ENCODE results near the gene TTC3.

Gene TTC3

GRCh38 chr21:37159053-37159776, 86.2 kb downstream of the TTC3 start:
- DNase-seq: no peak

GRCh38 chr21:37159949-37160348, 86.9 kb downstream of the TTC3 start:
- no peak for DNase-seq

- no peak for DNase-seq
Observed at GRCh38 chr21:37164742-37165141, 91.7 kb downstream of the TTC3 start.

GRCh38 chr21:37165586-37165985, 92.5 kb downstream of the TTC3 start:
- no peak for DNase-seq

GRCh38 chr21:37166733-37167132, 93.7 kb downstream of the TTC3 start:
- no peak for DNase-seq

- DNase-seq: no peak
Observed at GRCh38 chr21:37168666-37169065, 95.6 kb downstream of the TTC3 start.

- no peak for DNase-seq
Observed at GRCh38 chr21:37172646-37173045, 99.6 kb downstream of the TTC3 start.

GRCh38 chr21:37176716-37177115, 103.7 kb downstream of the TTC3 start:
- DNase-seq: no peak

- no peak for DNase-seq
Observed at GRCh38 chr21:37181059-37181458, 108.0 kb downstream of the TTC3 start.

- DNase-seq: no peak
Observed at GRCh38 chr21:37182222-37182621, 109.2 kb downstream of the TTC3 start.

GRCh38 chr21:37183749-37184148, 110.7 kb downstream of the TTC3 start:
- no peak for DNase-seq

- DNase-seq: no peak
Observed at GRCh38 chr21:37184784-37185593, 111.9 kb downstream of the TTC3 start.

- no peak for DNase-seq
Observed at GRCh38 chr21:37186983-37187382, 113.9 kb downstream of the TTC3 start.

GRCh38 chr21:37188825-37189224, 115.8 kb downstream of the TTC3 start:
- no peak for DNase-seq

GRCh38 chr21:37192019-37192418, 119.0 kb downstream of the TTC3 start:
- DNase-seq: no peak

- no peak for DNase-seq
Observed at GRCh38 chr21:37193006-37193405, 120.0 kb downstream of the TTC3 start.

- no peak for DNase-seq
Observed at GRCh38 chr21:37193676-37194075, 120.6 kb downstream of the TTC3 start.

GRCh38 chr21:37195059-37195458, 122.0 kb downstream of the TTC3 start:
- no peak for DNase-seq

- no peak for DNase-seq
Observed at GRCh38 chr21:37195610-37196009, 122.6 kb downstream of the TTC3 start.

GRCh38 chr21:37196847-37197246, 123.8 kb downstream of the TTC3 start:
- no peak for DNase-seq

GRCh38 chr21:37197746-37198145, 124.7 kb downstream of the TTC3 start:
- DNase-seq: no peak

GRCh38 chr21:37199057-37199924, 126.2 kb downstream of the TTC3 start:
- no peak for DNase-seq
